ENCODE data around the gene RNPS1. TPM values are rescaled to one million over a fixed set of nuclear protein-coding genes. Genes with fewer than 3 reads are reported as not detected.

RNPS1 gene
- total RNA-seq, 2 experiments from 2014 or later = 225 to 339 TPM

DNA sequence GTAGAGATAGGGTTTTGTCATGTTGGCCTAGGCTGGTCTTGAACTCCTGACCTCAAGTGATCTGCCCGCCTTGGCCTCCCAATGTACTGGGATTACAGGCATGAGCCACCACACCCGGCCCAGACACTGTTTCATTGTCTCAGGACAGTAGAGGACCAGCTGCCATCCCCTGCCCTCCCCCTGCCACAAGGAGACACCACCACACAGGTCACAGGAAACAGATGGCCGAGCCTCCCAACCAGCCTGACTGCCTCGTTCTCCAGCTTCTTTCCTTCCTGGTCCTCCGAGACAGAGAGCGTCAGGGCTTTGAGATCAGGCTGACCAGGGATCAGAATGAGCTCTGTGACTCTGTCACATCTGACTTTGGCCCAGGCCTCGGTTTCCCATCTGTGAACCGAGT, 20.8 kb upstream of the RNPS1 start:
- no peak overlapping the region for H2AFZ ChIP-seq (ENCODE audit: low read length)
- intact Hi-C loops (cut with micrococcal nuclease; ENCODE audit: unreplicated experiment) = no loop called here
- H3K9me3 ChIP-seq (ENCODE audit: low read length) = no peaks in the 10 kb centered on the region
- TF ChIP-seq, protein P1, sequence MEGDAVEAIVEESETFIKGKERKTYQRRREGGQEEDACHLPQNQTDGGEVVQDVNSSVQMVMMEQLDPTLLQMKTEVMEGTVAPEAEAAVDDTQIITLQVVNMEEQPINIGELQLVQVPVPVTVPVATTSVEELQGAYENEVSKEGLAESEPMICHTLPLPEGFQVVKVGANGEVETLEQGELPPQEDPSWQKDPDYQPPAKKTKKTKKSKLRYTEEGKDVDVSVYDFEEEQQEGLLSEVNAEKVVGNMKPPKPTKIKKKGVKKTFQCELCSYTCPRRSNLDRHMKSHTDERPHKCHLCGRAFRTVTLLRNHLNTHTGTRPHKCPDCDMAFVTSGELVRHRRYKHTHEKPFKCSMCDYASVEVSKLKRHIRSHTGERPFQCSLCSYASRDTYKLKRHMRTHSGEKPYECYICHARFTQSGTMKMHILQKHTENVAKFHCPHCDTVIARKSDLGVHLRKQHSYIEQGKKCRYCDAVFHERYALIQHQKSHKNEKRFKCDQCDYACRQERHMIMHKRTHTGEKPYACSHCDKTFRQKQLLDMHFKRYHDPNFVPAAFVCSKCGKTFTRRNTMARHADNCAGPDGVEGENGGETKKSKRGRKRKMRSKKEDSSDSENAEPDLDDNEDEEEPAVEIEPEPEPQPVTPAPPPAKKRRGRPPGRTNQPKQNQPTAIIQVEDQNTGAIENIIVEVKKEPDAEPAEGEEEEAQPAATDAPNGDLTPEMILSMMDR (conservative IDR thresholded peaks at IDR 0.05; ENCODE audit: low read length) = no peak
- TF ChIP-seq EZH2phosphoT487 (IDR thresholded peaks at IDR 0.05; ENCODE audit: borderline replicate concordance, low read depth, low read length) = no peak
- no peaks in the 10 kb centered on the region; the same call in 1 of the 2 replicates for H4K20me1 ChIP-seq (ENCODE audit: insufficient read depth, low read length)
- H3K9me2 ChIP-seq (ENCODE audit: insufficient read depth, low read length) = no peaks in the 10 kb centered on the region
- H3K27ac ChIP-seq (ENCODE audit: low read depth, low read length, poor library complexity, severe bottlenecking) = no peak overlapping the region
- DNase-seq (ENCODE audit: low spot score) = no peak
- no peaks in the 10 kb centered on the region for H3K79me2 ChIP-seq (ENCODE audit: insufficient read depth, low read depth, low read length)
- no peak overlapping the region for H3K4me2 ChIP-seq (ENCODE audit: low read length)
- H3K36me3 ChIP-seq (ENCODE audit: insufficient read depth, low read length) = no peaks in the 10 kb centered on the region
- no TSS peak for BruUV-seq (replicated peaks)
- CTCF ChIA-PET (ENCODE audit: unreplicated experiment) = no interaction called here
- POLR2A ChIA-PET = interaction anchor here (0.6 kb wide), 1 partner anchor 47 kb away, joined by 4 read pairs; no protein-coding TSS in a partner anchor
- H3K4me3 ChIP-seq (ENCODE audit: low read depth, low read length, poor library complexity, severe bottlenecking) = no peak overlapping the region
- H3K4me1 ChIP-seq (ENCODE audit: insufficient read depth, low read length, poor library complexity, severe bottlenecking) = no peaks in the 10 kb centered on the region

DNA sequence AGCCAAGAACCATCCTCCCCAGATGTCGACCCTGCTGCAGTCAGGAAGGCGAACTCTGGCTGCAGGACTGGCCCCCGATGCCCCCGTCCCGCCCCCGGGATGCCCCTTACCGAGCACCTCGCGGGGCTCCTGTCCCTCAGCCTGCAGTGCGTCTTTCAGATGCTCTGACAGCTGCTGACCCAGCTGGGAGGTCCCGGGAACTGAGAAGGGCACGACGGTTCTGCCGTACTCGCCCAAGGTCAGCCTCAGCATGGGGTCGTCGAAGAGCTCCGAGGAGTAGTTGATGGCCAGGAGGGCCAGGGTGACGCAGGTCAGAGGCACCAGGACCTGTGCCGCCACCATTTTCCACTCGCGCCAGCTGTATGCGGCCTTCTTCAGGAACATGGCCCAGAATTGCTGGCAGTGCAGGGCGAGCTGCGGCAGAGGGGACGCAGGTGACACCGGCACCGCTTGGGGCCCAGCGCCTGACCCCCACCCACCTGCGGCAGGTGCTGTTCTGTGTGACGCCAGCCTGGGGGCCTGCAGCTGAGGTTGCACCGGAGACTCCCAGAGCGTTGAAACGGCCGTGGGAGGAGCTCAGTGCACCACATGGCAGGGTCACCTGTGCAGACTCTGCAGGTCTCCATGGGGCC, 20.1 kb upstream of the RNPS1 start:
- H3K4me1 ChIP-seq (ENCODE audit: insufficient read depth, low read length, poor library complexity, severe bottlenecking) = no peaks in the 10 kb centered on the region
- POLR2A ChIA-PET = no interaction called here
- TF ChIP-seq, protein P1 (conservative IDR thresholded peaks at IDR 0.05; ENCODE audit: low read length) = no peak
- TF ChIP-seq EZH2phosphoT487 (IDR thresholded peaks at IDR 0.05; ENCODE audit: borderline replicate concordance, low read depth, low read length) = no peak
- H3K9me3 ChIP-seq (ENCODE audit: low read length) = no peaks in the 10 kb centered on the region
- no peak overlapping the region for H3K4me2 ChIP-seq (ENCODE audit: low read length)
- no peak overlapping the region for H2AFZ ChIP-seq (ENCODE audit: low read length)
- H4K20me1 ChIP-seq (ENCODE audit: insufficient read depth, low read length) = no peaks in the 10 kb centered on the region; the same call in 1 of the 2 replicates
- no peak for DNase-seq (ENCODE audit: low spot score)
- no peak overlapping the region for H3K4me3 ChIP-seq (ENCODE audit: low read depth, low read length, poor library complexity, severe bottlenecking)
- intact Hi-C loops (cut with micrococcal nuclease; ENCODE audit: unreplicated experiment) = no loop called here
- H3K79me2 ChIP-seq (ENCODE audit: insufficient read depth, low read depth, low read length) = no peaks in the 10 kb centered on the region
- H3K27ac ChIP-seq (ENCODE audit: low read depth, low read length, poor library complexity, severe bottlenecking) = no peak overlapping the region
- H3K9me2 ChIP-seq (ENCODE audit: insufficient read depth, low read length) = no peaks in the 10 kb centered on the region
- CTCF ChIA-PET (ENCODE audit: unreplicated experiment) = interaction anchor here (0.5 kb wide), 1 partner anchor 110 kb away, joined by 3 read pairs; no protein-coding TSS in a partner anchor
- BruUV-seq (replicated peaks) = no TSS peak
- no peaks in the 10 kb centered on the region for H3K36me3 ChIP-seq (ENCODE audit: insufficient read depth, low read length)

DNA sequence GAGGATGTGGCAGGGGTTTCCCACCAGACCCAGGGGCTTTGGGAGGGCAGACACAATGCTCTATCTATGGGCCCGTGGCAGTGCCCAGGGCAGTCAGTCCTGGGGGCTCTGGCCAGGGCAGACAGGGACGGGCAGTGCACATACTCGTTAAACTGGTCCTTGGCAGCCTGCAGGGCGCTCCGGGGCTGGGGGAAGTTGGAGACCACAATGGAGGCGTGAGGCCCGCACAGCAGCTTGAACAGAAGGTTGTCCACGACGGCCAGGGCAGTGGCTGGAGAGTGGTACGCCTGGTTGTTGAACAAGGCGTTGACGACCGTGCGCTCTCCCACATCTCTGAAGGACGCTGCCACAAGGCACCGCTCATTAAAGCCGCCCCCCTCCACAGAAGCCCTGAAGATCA, 18.6 kb upstream of the RNPS1 start:
- Histone ChIP-seq H3K36me3 (ENCODE audit: insufficient read depth, low read length) (no peaks in the 10 kb centered on the region), H4K20me1 (ENCODE audit: insufficient read depth, low read length) (no peaks in the 10 kb centered on the region; the same call in 1 of the 2 replicates), H3K79me2 (ENCODE audit: insufficient read depth, low read depth, low read length) (no peaks in the 10 kb centered on the region), H3K9me2 (ENCODE audit: insufficient read depth, low read length) (no peaks in the 10 kb centered on the region), H3K9me3 (ENCODE audit: low read length) (no peaks in the 10 kb centered on the region), H3K4me3 (ENCODE audit: low read depth, low read length, poor library complexity, severe bottlenecking) (no peak overlapping the region), H2AFZ (ENCODE audit: low read length) (no peak overlapping the region), H3K27ac (ENCODE audit: low read depth, low read length, poor library complexity, severe bottlenecking) (no peak overlapping the region), H3K4me2 (ENCODE audit: low read length) (no peak overlapping the region), H3K4me1 (ENCODE audit: insufficient read depth, low read length, poor library complexity, severe bottlenecking) (no peaks in the 10 kb centered on the region)
- BruUV-seq (replicated peaks) = no TSS peak
- POLR2A ChIA-PET = no interaction called here
- TF ChIP-seq EZH2phosphoT487 (IDR thresholded peaks at IDR 0.05; ENCODE audit: borderline replicate concordance, low read depth, low read length) = no peak
- TF ChIP-seq, protein P1 (conservative IDR thresholded peaks at IDR 0.05; ENCODE audit: low read length) = no peak
- CTCF ChIA-PET (ENCODE audit: unreplicated experiment) = no interaction called here
- DNase-seq (ENCODE audit: low spot score) = no peak
- intact Hi-C loops (cut with micrococcal nuclease; ENCODE audit: unreplicated experiment) = no loop called here

Measured in OCI-LY7 (cell line).